Gastroesophageal sphincter (tissue), 4 donors: ENCODE data around the gene APRT. TPM values are rescaled to one million over a fixed set of nuclear protein-coding genes. Genes with fewer than 3 reads are reported as not detected.

Source experiments
- ATAC-seq: fragments of 150-250 bp; one replicate; pipeline ENCODE4 v1.9.1; 2016; ENCODE audit warnings: mild to moderate bottlenecking, moderate library complexity
- H3K27ac ChIP-seq, 4 donors: fragments of 200-600 bp; sonication (generic) in 3 of 4; 1 replicate in 3 of 4; 2 replicates in 1 of 4; pipeline ENCODE4 v1.5.1; 2016 to 2019
- H3K27me3 ChIP-seq: fragments of 200-600 bp; sonication (generic); one replicate; pipeline ENCODE4 v1.5.1; 2019
- H3K36me3 ChIP-seq, 2 donors: fragments of 200-600 bp; sonication (generic); one replicate each; pipeline ENCODE4 v1.5.1; 2019; ENCODE audit warnings: control low read depth in 1 of 2
- H3K4me1 ChIP-seq, 3 donors: fragments of 200-600 bp; sonication (generic); 1 replicate in 2 of 3; 2 replicates in 1 of 3; pipeline ENCODE4 v1.5.1; 2016 to 2019; ENCODE audit warnings: control low read depth in 2 of 3
- H3K4me3 ChIP-seq, 2 donors: fragments of 200-600 bp; sonication (generic); one replicate each; pipeline ENCODE4 v1.5.1; 2019; ENCODE audit warnings: mild to moderate bottlenecking in 1 of 2, moderate library complexity in 1 of 2
- H3K9me3 ChIP-seq, 3 donors: fragments of 200-600 bp; sonication (generic); one replicate each; pipeline ENCODE4 v1.5.1; 2017 to 2019; ENCODE audit warnings: control low read depth in 2 of 3
- CTCF ChIP-seq, 4 experiments: fragments of 200-600 bp in 2 of 4; fragments of 450-650 bp in 2 of 4; sonication (generic) in 1 of 4; IDR thresholded peaks; one replicate each; pipeline ENCODE4 v1.5.1; 2017 to 2019; ENCODE audit warnings: antibody characterized with exemption in 4 of 4, mild to moderate bottlenecking in 2 of 4, moderate library complexity in 2 of 4
- EP300 ChIP-seq: sonication (generic); formaldehyde crosslinking; IDR thresholded peaks from one replicate; pipeline ENCODE4 v1.6.1; 2017; ENCODE audit warnings: antibody characterized with exemption, mild to moderate bottlenecking
- POLR2A ChIP-seq, 2 donors: fragments of 450-650 bp; IDR thresholded peaks; one replicate each; pipeline ENCODE4 v1.6.1; 2017; ENCODE audit warnings: antibody characterized with exemption in 2 of 2, mild to moderate bottlenecking in 2 of 2, moderate library complexity in 1 of 2
- POLR2AphosphoS5 ChIP-seq: sonication (generic); formaldehyde crosslinking; IDR thresholded peaks from one replicate; pipeline ENCODE4 v1.6.1; 2017; ENCODE audit warnings: antibody characterized with exemption
- WGBS, 2 donors: methylation state at CpG; one replicate each; pipeline ENCODE4 v1.1.5; 2018; ENCODE audit warnings: low coverage in 1 of 2; 5-methylcytosine and 5-hydroxymethylcytosine counted together
- total RNA-seq, 4 donors: library from RNA; depleted of rRNA; stranded (reverse); fragments of >200 nt; gene quantifications; one replicate each; pipeline ENCODE4 v1.1.0, GENCODE V29; 2016

Gene APRT
- total RNA-seq, 4 donors from 2014 or later: 64.9 to 103 (median 92.9) TPM

DNA sequence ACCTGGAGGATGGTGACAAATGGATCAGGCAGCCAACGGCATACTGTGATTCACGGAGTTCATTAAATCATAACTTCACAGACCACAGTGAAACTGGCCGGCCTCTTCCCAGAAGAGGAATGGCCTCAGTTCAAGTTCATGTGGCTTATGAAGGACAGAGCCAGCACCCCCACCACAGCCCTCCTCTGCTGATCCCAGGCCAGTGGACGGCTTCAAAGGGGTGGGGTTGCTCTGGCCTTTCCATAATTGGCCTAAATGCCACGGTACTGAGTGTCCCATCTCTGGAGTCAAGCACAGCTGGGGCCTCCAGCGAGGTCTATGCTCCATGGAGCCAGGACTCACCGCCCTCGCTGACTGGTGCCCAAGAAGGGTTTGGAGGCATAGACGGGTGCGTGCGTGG lies 23.7 kb upstream of the APRT start:
- Histone ChIP-seq H3K4me3 (no peak overlapping the region), H3K4me1 (no peaks in the 10 kb centered on the region), H3K36me3 (peaks cover 0 to 54% of the 10 kb centered on the region in 2 donors), H3K9me3 (no peaks in the 10 kb centered on the region), H3K27me3 (no peaks in the 10 kb centered on the region), H3K27ac (no peak overlapping the region)
- peak; percentile 69 for ATAC-seq
- 70% methylated on average over 6 of the region's 11 CpGs; no CpG with 5 or more reads in 1 of the 2 donors for WGBS, 2 donors
- peak; percentile 54 for TF ChIP-seq POLR2AphosphoS5
- no peak for TF ChIP-seq POLR2A (IDR thresholded peaks at IDR 0.05)
- no peak for TF ChIP-seq EP300

DNA sequence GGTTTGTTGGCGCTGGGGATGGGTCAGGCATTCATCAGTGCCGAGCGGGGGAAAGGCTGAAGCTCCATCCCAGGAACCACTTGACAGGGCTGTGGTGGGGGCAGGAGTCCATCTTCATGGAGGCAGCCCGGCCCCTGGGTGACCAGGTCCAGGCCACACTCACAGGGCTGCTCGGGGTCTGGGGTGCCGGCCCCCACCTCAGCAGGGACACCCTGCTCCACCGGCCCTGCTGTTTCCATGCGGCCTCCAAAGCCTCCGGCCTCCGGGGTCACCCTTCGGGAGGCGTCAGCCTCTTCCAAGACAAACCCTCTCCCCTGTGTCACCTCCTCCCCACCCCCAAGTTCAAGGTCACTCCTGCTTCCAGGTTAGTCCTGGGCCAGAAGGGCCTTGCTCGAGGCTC lies 22.9 kb upstream of the APRT start:
- WGBS, 2 donors: no CpG with 5 or more reads among the region's 13 CpGs
- ATAC-seq: no peak
- H3K4me3 ChIP-seq: no peak overlapping the region
- H3K27ac ChIP-seq: no peak overlapping the region
- H3K9me3 ChIP-seq: no peaks in the 10 kb centered on the region
- H3K27me3 ChIP-seq: no peaks in the 10 kb centered on the region
- no peaks in the 10 kb centered on the region for H3K4me1 ChIP-seq
- TF ChIP-seq EP300 (no peak), POLR2A (IDR thresholded peaks at IDR 0.05) (no peak), CTCF (IDR thresholded peaks at IDR 0.05) (no peak), POLR2AphosphoS5 (no peak)
- H3K36me3 ChIP-seq: peaks cover 0 to 52% of the 10 kb centered on the region in 2 donors

DNA sequence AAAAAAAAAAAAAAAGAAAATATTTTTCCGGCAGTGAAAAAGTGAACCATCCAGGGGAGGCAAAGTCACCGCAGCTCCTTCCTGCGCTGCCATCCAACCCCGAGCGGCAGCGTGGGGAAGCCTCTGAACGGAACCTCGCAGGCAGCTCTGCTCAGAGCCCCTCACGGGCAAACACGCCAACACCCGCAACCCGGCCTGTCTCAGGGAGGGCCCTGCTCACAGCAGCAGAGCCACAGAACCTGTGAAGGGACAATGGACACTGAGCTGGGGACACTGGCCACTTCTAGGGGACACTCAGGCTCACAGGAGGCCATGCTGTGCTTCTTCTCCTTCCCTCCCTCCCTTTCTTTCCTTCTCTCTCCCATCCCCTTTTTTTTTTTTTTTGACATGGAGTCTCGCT lies 21.4 kb upstream of the APRT start:
- H3K27me3 ChIP-seq: no peaks in the 10 kb centered on the region
- no peak for ATAC-seq
- no peaks in the 10 kb centered on the region for H3K4me1 ChIP-seq
- TF ChIP-seq EP300 (no peak), POLR2AphosphoS5 (no peak), POLR2A (IDR thresholded peaks at IDR 0.05) (no peak), CTCF (IDR thresholded peaks at IDR 0.05) (no peak)
- 84 to 91% methylated on average over 9 to 12 of the region's 13 CpGs for WGBS, 2 donors
- no peak overlapping the region for H3K27ac ChIP-seq
- no peak overlapping the region for H3K4me3 ChIP-seq
- peaks cover 0 to 52% of the 10 kb centered on the region in 2 donors for H3K36me3 ChIP-seq
- H3K9me3 ChIP-seq: no peaks in the 10 kb centered on the region

DNA sequence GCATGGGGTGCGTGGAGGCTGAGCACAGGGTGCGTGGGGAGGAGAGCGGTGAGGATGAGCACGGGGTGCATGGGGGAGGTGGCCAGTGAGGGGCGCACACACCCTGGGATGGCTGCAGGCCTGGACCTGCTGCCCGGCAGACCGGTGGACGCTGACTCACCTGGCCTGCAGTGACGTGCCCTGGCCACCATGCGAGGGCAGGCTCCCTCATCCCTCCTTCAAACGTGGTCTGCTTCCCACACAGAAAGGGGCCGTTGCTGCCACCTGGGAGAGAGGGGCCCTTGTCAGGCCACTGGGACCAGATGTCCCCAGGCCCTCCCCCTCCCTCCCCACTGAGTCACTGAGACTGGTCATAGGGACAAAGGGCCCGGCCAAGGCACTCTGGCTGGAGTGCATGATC lies 20.1 kb upstream of the APRT start:
- Histone ChIP-seq H3K9me3 (no peaks in the 10 kb centered on the region), H3K36me3 (peaks cover 0 to 56% of the 10 kb centered on the region in 2 donors), H3K4me3 (no peak overlapping the region), H3K27me3 (no peaks in the 10 kb centered on the region), H3K4me1 (no peaks in the 10 kb centered on the region), H3K27ac (no peak overlapping the region)
- ATAC-seq: no peak
- TF ChIP-seq POLR2AphosphoS5 (no peak), EP300 (no peak), POLR2A (IDR thresholded peaks at IDR 0.05) (no peak), CTCF (IDR thresholded peaks at IDR 0.05) (no peak)
- WGBS, 2 donors: 81 to 97% methylated on average over 4 to 6 of the region's 13 CpGs

DNA sequence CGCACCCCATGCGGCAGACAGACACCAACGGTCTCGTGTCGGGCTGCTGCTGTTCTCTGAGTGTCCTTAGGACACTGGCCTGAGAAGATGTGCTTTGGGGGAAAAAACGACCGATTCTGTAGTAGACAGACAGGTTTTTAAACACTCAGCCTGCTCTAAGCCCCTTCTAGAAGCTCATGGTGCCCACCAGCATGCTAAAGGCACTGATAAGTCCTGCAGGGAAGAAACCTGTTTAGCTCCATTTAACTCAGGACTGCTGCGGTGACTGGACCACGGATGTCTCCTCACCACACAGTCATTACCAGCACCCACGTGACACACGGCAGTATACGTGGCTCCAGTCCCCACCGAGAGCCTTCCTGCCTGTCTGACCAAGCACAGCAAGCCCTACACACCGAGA lies 19.1 kb upstream of the APRT start:
- ATAC-seq: no peak
- H3K27me3 ChIP-seq: no peaks in the 10 kb centered on the region
- no peaks in the 10 kb centered on the region for H3K4me1 ChIP-seq
- H3K4me3 ChIP-seq: no peak overlapping the region
- peak overlapping the region in 1 of 4 donors; percentile 26 for H3K27ac ChIP-seq
- H3K36me3 ChIP-seq: peaks cover 0 to 65% of the 10 kb centered on the region in 2 donors
- WGBS, 2 donors: 83% methylated on average over 7 of the region's 14 CpGs; no CpG with 5 or more reads in 1 of the 2 donors
- H3K9me3 ChIP-seq: no peaks in the 10 kb centered on the region
- TF ChIP-seq POLR2AphosphoS5: no peak
- TF ChIP-seq EP300: no peak
- TF ChIP-seq POLR2A (IDR thresholded peaks at IDR 0.05): no peak
- TF ChIP-seq CTCF (IDR thresholded peaks at IDR 0.05): no peak
